HG02642 (cell line): ENCODE measurements around the gene CXXC5.
"Not testable (repeated sequence)": the region's sequence is repeated elsewhere in the genome, so short reads cannot be mapped to it uniquely, and the experiment has no call there.

Experiments
- ATAC-seq: cut with Tn5 transposase; IDR thresholded peaks from one replicate; pipeline ENCODE4 v1.9.1; 2021; ENCODE audit warnings: mild to moderate bottlenecking; ENCODE audit not compliant: unreplicated experiment, poor library complexity

Gene CXXC5

DNA sequence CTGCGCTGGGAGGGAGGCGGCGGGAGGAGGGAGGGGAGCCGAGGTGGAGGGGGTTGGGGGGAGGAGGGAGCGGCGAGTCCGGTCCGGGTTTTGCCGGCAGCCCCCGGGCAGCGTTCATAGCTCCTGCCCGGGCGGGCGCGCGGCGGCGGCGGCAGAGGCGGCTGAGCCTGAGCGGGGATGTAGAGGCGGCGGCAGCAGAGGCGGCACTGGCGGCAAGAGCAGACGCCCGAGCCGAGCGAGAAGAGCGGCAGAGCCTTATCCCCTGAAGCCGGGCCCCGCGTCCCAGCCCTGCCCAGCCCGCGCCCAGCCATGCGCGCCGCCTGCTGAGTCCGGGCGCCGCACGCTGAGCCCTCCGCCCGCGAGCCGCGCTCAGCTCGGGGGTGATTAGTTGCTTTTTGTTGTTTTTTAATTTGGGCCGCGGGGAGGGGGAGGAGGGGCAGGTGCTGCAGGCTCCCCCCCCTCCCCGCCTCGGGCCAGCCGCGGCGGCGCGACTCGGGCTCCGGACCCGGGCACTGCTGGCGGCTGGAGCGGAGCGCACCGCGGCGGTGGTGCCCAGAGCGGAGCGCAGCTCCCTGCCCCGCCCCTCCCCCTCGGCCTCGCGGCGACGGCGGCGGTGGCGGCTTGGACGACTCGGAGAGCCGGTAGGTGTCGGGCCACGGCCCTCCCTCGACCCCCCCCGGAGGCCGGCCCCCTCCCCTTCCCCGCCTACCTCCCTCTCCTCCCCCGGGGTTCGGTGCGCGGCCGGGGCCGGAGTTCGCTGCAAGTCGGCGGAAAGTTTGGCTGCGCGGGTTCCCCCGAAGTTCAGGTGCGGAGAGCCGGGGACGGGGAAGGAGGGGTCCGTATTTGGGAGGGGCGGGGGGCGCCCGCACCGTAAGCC, at the start of gene CXXC5:
TSS of gene CXXC5 (plus strand) at position 145 of the 877 bp plus-strand sequence. CDS start 32,175 bp downstream, outside the sequence.
- peak; percentile 38 for ATAC-seq

DNA sequence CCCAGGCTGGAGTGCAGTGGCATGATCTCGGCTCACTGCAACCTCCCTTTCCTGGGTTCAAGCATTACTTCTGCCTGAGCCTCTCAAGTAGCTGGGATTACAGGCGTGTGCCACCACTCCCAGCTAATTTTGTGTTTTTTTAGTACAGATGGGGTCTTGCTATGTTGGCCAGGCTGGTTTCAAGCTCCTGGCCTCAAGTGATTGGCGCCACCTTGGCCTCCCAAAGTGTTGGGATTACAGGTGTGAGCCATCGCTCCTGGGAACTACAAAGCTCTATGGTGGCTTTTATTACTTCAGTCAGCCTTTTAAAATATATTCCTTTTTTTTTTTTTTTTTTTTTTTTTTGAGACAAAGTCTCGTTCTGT, 49.6 kb upstream of the CXXC5 start:
- not testable (repeated sequence) for ATAC-seq

DNA sequence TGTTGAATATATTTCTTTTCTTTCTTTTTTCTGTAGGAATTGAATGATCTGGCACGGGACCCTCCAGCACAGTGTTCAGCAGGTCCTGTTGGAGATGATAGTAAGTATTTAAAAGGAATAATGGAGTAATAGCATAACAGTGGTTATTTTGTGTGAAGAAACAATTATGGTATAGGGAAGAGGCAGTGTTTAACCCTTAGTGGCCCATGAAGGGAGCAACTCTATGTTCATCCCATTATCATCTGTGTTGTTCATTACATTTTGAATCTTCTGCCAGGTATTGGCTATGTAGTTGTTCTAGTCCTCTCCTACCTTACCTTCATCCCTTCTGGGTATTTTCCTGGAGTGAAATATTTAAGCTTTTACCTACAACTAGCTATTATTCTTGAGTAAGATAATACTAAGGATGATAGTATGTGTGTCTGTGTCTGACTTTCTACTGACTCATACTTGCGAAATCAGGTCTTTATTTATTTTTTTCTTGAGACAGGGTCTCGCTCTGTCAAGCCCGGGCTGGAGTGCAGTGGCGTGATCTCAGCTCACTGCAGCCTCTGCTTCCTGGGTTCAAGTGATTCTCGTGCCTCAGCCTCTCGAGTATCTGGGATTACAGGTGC, 47.7 kb upstream of the CXXC5 start:
- no peak for ATAC-seq

DNA sequence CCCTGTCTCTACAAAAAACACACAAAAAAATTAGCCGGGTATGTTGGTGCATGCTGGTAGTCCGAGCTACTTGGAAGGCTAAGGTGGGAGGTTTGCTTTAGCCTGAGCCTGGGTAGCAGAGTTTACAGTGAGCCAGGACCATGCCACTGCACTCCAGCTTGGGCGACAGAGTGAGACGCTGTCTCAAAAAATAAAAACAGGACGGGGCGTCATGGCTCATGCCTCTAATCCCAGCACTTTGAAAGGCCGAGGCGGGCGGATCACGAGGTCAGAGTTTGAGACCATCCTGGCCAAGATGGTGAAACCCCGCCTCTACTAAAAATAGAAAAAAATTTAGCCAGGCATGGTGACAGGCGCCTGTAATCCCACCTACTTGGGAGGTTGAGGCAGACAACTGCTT, 46.7 kb upstream of the CXXC5 start:
- no peak for ATAC-seq

DNA sequence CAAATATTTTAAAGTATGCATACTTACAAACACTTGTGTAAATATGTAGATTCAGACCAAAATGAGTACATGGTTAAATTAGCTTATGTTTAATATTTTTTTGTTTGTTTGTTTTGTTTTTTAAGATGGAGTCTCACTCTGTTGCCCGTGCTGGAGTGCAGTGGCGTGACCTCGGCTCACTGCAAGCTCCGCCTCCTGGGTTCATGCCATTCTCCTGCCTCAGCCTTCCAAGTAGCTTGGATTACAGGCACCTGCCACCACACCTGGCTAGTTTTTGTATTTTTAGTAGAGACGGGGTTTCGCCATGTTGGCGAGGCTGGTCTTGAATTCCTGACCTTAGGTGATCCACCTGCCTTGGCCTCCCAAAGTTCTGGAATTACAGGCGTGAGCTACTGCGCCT, 46.2 kb upstream of the CXXC5 start:
- ATAC-seq = not testable (repeated sequence)

DNA sequence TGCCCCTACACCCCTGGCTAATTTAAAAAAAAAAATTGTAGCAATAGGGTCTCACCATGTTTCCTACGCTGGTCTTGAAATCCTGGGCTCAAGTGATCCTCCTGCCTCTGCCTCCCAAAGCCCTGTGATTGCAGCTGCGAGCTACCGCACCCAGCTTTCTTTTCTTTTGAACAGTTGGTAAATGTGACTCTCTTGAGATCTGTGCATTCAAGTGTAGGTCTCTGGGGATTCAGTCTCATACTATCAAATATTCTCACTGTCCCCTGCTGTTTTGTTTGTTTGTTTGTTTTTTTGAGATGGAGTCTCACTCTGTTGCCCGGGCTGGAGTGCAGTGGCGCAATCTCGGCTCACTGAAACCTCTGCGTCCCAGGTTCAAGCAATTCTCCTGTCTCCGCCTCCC, 42.3 kb upstream of the CXXC5 start:
- no peak for ATAC-seq

DNA sequence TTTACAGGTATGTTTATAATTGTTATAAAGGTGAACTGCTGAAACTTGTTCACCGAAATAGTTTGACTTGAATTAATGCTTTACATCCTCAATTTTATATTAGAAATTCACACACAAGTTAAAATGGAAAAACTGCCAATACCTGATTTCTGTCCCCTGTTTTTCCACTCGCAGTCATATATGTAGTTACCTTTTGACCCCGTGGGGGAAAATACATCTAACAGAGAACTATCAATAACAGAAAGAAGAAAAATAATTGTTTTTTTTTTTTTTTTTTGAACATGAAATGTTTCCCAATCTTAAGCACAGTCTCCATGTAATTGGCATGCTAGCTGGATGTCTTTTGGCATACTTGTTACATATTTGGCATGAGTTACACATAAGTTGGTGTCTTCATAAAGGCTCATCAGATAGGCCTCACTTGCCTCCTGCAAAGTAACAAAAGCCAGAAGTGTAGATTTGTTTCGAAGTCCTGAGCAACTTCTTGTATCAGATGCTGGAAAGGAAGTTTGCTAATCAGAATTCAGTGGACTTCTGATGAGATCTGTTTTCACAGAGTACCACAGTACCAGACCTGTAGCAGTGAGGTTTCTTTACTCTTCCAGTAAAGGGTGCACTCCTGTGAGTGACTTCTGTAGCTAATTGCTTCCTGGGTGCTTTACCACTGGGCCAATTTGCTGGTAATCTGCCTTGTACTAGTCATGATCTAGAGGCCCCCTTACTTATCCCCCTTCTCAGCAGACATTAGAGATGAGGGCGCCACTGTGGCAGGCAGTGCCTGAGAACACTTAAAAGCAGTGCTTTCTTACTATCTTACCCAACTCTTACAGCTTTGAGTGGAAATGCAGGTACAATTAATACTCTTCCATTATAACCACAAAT, 36.2 kb upstream of the CXXC5 start:
- ATAC-seq = no peak

DNA sequence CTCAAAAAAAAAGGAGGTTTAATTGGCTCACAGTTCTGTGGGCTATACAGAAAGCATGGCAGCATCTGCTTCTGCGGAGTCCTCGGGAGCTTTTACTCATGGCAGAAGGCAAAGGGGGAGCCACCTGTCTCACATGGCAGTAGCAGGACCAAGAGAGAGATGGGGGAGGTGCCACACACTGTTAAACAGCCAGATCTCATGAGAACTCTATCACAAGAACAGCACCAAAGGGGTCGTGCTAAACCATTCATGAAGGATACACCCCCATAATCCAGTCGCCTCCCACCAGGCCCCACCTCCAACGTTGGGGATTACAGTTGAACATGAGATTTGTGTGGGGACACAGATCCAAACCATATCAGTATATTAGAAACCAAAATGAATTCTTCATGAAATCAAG, 28.3 kb upstream of the CXXC5 start:
- ATAC-seq = no peak

DNA sequence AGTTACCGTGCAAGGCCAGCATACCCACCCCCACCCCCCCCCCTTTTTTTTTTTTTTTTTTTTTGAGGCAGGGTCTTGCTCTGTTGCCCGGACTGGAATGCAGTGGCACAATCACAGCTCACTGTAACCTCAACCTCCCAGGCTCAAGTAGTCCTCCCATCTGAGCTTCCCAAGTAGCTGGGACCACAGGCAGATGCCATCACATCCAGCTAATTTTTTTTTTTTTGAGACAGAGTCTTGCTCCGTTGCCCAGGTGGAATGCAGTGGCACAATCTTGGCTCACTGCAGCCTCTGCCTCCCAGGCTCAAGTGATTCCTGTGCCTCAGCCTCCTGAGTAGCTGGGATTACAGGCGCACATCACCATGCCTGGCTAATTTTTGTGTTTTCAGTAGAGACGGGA, 22.8 kb upstream of the CXXC5 start:
- ATAC-seq = not testable (repeated sequence)

DNA sequence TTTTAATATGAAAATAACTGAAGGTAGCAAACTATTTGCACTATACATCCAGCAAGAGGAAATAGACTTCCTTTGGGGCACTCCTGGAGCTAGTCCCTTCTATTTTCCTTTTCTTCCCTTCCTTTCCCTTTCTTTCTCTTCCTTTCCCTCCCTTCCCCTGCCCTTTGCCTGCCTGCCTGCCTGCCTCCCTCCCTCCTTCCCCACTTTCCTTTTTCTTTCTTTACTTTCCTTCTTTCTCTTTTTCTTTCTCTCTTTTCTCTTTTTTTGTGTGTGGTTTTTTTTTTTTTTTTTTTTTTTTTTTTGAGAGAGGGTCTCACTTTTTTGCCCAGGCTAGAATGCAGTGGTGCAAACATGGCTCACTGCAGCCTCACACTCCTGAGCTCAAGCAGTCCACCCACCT, 17.3 kb upstream of the CXXC5 start:
- no peak for ATAC-seq

DNA sequence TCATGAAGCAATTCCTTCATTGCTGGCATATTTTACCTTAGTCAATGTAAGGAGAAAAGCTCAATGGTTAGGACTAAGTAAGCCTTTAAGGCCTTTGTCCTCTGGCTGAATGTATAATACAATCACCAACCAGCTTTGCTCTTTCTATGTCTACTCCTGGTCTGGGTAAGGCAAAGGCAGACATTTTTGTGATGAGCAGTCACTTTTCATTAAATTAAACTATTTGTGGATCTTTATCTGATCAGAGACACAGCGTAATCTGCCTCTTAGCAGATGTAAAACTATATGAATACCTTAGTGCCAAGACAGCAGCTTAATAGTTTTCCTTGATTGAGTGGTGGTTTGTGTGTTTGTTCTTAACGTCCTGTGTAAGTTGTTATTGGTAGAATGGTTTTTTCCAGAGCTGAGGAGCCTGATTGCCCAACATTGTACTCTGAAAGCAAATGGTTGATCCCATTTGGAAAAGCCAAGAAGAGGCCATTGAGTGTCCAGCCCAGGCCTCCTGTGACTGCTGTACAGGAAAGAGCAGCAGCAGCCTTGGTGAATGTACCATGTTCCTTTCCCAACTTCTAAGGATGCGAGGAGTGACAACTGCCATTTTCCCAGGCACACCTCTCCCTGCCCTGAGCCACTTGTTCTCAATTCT, 16.5 kb upstream of the CXXC5 start:
- no peak for ATAC-seq

DNA sequence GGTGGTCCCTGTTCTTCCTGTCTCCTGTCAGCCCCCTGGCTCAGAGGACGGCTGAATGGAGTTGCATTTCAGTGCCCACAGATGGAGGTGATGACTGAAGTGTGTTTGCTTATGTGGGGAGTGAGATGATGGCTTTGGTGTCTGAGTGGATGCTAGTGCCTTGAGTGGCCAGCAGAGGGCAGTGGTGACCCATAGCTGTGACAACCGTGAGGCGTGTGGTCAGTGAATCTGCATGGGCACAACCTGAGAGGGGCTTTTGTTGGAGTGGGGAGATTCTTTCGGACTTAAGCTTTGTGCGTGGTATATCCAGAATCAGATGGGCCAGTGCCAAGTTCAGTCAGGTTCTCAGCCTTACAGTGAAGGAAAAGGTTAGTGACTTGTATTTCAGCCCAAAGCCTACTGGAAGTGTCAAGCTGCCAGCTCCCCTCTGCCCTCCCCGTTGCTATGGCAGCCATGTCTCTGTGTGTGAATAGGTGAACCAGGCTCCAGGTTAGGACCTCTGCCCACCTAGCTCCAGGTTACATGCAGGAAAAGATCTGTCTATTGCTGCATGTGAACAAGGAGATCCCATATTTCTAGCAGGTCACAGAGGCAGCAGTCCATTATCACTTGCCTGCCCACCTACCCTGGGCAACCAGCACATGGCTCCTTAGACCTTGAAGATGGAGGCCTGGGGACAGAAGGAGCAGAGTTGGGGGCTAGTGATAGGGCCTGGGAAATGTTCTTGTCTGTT, 14.7 kb upstream of the CXXC5 start:
- peak; percentile 20 for ATAC-seq

DNA sequence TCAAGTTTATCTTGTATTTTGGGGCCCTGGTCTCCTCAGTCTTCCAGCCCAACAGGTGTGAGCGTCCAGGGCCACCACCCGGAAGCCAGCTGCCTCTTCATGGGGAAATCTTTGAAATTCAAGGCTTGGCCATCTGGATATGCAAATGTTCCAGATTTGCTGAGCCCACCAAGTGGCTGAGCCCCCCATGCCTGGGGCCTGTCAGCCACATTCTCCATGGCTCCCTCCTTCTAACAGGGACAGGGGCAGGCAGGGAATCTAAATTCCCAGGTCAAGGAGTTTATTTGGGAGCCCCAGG, 14.2 kb upstream of the CXXC5 start:
- no peak for ATAC-seq

DNA sequence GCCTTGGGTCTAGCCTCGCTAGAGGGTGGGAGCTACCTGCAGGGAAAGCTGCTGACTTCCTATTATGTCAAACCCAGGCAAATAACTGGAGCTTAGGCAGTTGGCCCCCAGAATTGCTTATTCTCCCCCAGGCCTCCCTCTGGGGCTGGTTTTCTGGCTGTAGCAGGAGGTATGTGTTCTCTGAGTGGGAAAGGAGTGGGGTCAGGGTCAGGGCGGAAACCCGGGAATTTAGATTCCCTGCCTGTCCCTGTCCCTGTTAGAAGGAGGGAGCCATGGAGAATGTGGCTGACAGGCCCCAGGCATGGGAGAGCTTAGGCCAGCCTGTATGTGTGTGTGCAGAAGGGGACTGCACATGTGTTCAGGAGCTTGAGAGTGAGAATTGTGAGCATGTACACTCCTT, 13.6 kb upstream of the CXXC5 start:
- no peak for ATAC-seq

DNA sequence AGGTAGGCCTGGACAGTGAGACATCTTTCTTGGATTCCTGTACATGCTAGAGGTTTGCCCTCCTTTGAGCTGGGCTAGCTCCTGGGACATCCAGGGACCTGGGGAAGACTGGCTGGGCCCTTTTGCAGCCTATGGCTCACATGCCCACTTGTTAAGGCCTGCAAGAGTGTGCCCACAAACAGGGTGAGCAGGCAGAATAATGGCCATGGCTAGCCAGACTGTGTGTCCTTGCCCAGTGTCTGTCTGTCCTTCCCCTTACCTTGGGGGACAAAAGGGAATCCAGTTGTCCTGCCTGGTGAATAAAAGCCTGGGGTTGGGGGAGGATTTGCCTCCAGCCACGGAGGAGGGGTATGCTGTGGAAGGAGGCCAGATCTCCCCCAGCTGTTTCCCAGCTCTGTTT, 13.0 kb upstream of the CXXC5 start:
- no peak for ATAC-seq

DNA sequence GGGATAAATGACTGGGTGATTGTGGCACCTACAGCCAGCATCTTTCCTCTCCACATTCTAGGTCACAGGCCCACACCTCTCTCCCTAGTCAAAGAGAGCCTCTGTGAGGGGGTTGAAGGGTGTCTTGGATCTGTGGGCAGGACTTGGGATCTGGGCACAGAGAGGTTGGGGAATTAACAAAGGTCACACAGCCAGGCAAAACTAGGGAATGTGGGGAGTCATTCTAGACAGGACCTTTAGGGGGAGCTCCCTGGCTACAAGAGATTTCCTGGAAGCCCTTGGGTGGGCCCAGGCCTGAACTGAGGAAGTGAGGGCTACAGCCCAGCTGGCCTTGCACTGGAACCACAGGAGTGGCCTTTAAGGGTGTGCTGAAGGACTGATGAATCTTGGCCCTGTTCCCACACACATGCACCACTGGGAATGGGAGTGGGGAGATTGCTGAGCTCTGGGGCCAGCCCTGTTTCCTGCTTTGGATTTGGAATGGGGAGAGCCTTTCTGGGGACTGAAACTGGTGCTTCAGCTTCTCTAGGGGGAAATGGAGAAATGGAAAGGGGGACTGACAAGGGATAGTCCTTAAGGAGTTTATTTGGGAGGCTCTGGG, 12.4 kb upstream of the CXXC5 start:
- no peak for ATAC-seq

DNA sequence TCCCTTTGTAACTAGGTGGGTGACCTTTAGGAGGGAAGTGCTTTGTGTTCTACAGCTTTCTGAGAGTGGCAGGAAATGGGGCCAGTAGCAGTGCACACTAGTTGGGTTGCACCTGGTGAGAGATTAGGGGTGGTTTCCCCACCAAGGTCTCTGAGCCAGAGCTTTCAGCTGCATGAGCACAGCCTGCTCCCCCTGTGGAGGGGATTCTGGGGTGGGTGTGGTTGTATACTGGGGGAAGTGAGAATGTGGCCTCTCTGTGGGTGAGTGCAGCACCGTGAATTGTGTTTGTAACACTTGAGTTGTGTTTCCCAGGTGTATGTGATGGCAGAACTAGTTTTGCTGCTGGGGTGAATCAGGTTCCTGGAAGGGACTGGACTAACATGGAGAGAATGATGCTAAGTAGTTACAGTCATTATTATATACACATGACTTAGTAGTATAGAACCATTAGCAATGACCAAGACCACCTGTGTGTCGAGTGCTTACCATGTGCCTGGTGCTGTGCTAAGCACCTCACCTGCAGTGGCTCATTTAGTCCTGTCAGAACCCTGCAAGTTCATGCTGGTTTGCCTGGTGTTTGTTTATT, 11.8 kb upstream of the CXXC5 start:
- ATAC-seq = peak; percentile 71

DNA sequence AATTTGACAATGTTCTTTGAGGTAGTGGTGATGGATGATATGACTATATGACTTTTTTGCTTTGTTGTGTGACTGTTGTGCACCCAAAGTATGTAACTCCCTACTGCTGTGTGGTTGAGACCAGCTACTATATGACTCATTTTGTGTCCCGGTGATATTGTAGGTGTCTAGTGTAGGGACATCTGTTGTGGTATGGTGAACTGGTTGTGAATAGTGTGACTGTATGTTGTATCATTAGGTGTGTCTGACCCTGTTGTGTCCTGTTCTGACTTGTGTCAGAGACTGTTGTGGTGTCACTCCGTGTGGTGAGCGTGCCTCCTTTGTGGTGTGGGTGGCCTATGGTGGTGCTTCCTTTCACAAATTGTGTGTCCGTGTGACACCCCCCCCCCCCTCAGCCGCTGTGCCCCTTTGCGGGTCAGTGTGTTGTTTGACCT, 11.2 kb upstream of the CXXC5 start:
- no peak for ATAC-seq

DNA sequence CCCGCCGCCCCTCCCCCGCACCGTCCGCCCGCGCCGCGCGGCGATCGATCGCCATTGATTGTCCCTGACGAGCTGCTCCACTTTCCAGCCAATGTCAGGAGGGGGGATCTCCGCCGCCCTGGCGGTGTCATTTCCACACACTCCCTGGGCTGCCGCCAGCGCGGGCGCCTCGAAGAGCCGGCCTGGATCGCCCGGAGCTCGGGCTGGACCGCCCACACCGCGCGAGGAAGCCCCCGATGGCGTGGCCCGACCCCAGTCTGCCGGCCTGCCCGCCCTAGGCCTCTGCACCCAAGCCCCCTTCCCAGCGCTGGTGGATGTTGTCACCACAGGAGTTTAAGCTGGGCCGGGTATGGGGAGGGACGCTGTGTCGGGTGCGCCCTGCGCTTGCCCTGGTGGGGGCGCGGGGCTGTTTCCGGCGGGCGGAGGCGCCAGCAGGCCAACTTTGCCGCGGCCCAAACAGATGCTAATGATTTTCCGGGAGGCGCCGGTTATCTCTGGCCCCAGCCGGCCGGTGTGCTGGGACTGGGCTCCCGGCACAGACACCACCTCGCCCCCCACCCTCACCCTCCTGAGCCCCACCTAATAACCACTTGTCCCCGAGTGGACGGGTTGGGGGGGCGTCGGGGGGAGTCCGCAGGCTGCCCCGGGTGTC, 10.6 kb upstream of the CXXC5 start:
- ATAC-seq = peak; percentile 36
